ENCODE data around the gene LRSAM1. TPM values are rescaled to one million over a fixed set of nuclear protein-coding genes. Genes with fewer than 3 reads are reported as not detected.

The LRSAM1 gene
- total RNA-seq, 1 donor from 2014 or later = 35.4 TPM

DNA sequence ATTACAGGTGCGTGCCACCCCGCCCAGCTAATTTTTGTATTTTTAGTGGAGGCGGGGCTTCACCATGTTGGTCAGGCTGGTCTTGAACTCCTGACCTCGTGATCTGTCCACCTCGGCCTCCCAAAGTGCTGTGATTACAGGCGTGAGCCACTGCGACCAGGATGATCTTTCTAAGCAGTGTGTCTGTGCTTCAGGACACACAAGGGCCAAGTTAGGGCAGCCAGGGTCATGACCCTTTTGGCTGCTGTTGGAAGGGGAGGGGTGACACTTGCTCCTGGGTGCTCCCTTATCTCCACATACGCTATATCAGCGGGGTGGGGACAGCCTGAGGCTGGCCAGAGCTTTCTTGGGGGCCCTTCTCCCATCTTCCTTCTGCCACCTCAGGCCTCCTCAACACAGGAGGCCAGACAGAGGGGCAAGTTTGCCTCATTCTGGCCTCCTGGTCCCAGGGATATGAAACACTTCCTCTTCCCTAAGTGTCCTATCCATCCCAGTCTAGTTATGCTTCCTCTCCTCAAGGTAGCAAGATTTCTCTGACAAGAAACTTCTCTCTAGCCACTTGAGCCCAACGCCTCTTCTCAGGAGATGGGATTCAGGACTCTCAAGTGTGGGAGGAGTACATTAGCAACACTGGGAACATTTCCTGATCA is 29.1 kb upstream of the LRSAM1 start:
- H3K27ac ChIP-seq (replicated peaks) = no peak overlapping the region
- H3K4me3 ChIP-seq = peak overlapping the region; percentile 91
- H3K27me3 ChIP-seq (ENCODE audit: low read depth) = no peaks in the 10 kb centered on the region
- no peaks in the 10 kb centered on the region for H3K36me3 ChIP-seq
- DNase-seq = no peak
- no peaks in the 10 kb centered on the region for H3K9me3 ChIP-seq (replicated peaks)
- peaks cover 52% of the 10 kb centered on the region for H3K4me1 ChIP-seq
- TF ChIP-seq, protein P1, sequence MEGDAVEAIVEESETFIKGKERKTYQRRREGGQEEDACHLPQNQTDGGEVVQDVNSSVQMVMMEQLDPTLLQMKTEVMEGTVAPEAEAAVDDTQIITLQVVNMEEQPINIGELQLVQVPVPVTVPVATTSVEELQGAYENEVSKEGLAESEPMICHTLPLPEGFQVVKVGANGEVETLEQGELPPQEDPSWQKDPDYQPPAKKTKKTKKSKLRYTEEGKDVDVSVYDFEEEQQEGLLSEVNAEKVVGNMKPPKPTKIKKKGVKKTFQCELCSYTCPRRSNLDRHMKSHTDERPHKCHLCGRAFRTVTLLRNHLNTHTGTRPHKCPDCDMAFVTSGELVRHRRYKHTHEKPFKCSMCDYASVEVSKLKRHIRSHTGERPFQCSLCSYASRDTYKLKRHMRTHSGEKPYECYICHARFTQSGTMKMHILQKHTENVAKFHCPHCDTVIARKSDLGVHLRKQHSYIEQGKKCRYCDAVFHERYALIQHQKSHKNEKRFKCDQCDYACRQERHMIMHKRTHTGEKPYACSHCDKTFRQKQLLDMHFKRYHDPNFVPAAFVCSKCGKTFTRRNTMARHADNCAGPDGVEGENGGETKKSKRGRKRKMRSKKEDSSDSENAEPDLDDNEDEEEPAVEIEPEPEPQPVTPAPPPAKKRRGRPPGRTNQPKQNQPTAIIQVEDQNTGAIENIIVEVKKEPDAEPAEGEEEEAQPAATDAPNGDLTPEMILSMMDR (IDR thresholded peaks at IDR 0.05; ENCODE audit: borderline replicate concordance) = no peak
- intact Hi-C loops (cut with micrococcal nuclease) = no loop called here

DNA sequence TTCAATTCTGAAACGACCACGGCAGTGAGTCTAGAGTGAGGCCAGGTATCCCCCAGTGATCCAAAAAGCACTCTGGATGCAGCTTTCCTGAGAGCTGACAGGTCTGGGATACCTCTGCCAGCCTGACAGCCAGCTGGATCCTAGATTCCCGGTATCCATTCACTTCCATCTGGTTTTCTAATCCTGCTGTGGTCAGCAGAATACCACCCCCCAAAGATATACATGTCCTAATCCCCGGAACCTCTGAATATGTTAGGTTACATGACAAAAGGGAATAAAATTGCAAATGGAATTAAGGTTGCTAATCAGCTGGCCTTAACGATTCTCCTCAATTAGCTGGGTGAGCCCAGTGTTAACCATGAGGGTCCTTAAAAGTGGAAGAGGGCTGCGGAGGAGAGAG is 28.5 kb upstream of the LRSAM1 start:
- TF ChIP-seq, protein P1 (IDR thresholded peaks at IDR 0.05; ENCODE audit: borderline replicate concordance) = no peak
- peaks cover 55% of the 10 kb centered on the region for H3K4me1 ChIP-seq
- no peak overlapping the region for H3K27ac ChIP-seq (replicated peaks)
- peak overlapping the region; percentile 91 for H3K4me3 ChIP-seq
- no peak for DNase-seq
- intact Hi-C loops (cut with micrococcal nuclease) = no loop called here
- no peaks in the 10 kb centered on the region for H3K36me3 ChIP-seq
- no peaks in the 10 kb centered on the region for H3K9me3 ChIP-seq (replicated peaks)
- H3K27me3 ChIP-seq (ENCODE audit: low read depth) = no peaks in the 10 kb centered on the region

DNA sequence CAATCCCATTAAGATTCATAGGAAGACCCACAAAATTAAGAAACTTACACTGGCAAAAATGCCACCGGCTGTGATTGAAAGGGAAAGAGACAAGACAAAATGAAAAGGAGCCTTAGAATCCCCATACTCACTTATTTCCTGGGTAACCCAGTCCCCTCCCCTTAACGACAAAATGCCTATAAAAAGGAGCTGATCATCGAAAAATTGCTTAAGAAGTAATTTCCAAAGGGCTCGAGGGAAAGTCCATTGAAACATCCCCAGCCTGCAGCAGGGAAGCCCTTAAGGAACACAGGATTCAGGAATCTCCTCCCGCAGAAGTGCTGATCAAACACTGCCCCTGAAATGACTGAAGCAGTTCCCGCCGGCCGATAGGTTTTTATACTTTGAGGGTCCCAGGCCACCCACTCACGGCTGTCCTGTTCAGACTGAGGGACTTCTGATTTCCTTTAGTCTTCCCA is 27.8 kb upstream of the LRSAM1 start:
- no peaks in the 10 kb centered on the region for H3K27me3 ChIP-seq (ENCODE audit: low read depth)
- intact Hi-C loops (cut with micrococcal nuclease) = no loop called here
- DNase-seq = no peak
- H3K4me3 ChIP-seq = peak overlapping the region; percentile 91
- no peaks in the 10 kb centered on the region for H3K9me3 ChIP-seq (replicated peaks)
- peaks cover 58% of the 10 kb centered on the region for H3K4me1 ChIP-seq
- peak overlapping the region; percentile 94 for H3K27ac ChIP-seq (replicated peaks)
- peaks cover 7% of the 10 kb centered on the region for H3K36me3 ChIP-seq
- TF ChIP-seq, protein P1 (IDR thresholded peaks at IDR 0.05; ENCODE audit: borderline replicate concordance) = no peak

DNA sequence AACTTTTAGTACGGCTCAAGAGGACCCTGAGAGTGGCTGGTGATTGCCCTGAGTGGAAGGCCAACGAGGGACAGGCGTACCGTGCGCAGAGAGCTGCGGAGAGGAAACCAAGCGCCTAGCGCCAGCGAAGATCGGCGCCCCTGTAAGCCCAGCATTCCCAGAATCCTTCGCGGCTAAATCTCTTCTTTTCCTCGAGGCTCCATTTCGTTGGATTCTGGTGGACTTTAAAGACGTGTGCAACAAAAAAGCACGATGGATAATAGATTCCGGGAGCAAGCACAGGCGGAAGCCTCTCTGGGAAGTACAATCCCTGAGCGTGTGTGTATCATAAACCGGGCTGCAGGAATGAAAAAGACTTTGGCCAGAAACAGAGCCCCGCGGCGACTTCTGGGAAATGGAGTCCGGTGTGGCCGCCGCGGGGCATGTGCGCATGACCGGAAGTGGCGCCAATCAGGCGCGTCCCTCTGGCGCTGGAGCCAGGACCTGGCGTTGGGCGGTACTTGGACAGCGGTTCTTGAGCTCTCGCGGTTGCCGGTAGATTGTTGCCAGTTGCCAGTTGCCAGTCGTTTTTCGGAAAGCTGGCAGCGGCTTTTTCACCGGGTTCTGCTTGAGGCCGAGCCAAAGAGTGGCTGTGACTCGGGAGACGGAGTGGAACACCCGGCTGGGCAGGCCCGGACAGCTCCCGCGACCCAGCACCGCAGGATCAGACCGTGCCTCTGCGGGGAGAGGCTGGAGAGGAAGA is 27.2 kb upstream of the LRSAM1 start, which contains the start of gene ZNF79:
Gene ZNF79, plus strand, starts transcription at position 449 of the 742 bp plus-strand sequence. CDS start 406 bp downstream, outside the sequence.
- intact Hi-C loops (cut with micrococcal nuclease) = no loop called here
- TF ChIP-seq, protein P1 (IDR thresholded peaks at IDR 0.05; ENCODE audit: borderline replicate concordance) = peak; percentile 20
- H3K36me3 ChIP-seq = peaks cover 13% of the 10 kb centered on the region
- peaks cover 58% of the 10 kb centered on the region for H3K4me1 ChIP-seq
- H3K27me3 ChIP-seq (ENCODE audit: low read depth) = no peaks in the 10 kb centered on the region
- peak; percentile 95 for DNase-seq
- H3K27ac ChIP-seq (replicated peaks) = peak within 1 kb of the TSS; percentile 94
- no peaks in the 10 kb centered on the region for H3K9me3 ChIP-seq (replicated peaks)
- H3K4me3 ChIP-seq = peak within 1 kb of the TSS; percentile 91

DNA sequence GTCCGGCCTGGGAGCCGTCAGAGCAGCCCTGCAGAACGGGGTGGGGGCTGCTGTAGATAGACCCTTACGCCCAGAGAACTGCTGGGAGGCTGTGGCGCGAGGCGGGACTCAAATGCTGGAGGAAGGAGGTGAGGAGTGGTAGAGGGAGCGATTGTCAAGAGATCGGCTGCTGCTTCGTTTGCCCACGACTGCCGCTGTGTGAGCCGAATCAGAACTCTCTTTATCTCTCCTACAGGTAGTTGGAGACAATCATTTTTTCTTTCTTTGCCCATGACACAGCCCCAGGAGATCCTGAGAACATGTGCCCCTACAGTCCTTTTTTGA is 26.7 kb upstream of the LRSAM1 start:
- intact Hi-C loops (cut with micrococcal nuclease) = no loop called here
- no peak for DNase-seq
- TF ChIP-seq, protein P1 (IDR thresholded peaks at IDR 0.05; ENCODE audit: borderline replicate concordance) = no peak
- Histone ChIP-seq H3K4me1 (peaks cover 58% of the 10 kb centered on the region), H3K4me3 (peak overlapping the region; percentile 91), H3K27ac (replicated peaks) (peak overlapping the region; percentile 94), H3K9me3 (replicated peaks) (no peaks in the 10 kb centered on the region), H3K27me3 (ENCODE audit: low read depth) (no peaks in the 10 kb centered on the region), H3K36me3 (peaks cover 18% of the 10 kb centered on the region)

Data from left ventricle myocardium inferior (tissue), 1 donor.